Dermis microvascular lymphatic vessel endothelial cell (primary cell): Measurements from ENCODE around the gene RRP9. TPM values are rescaled to one million over a fixed set of nuclear protein-coding genes. Genes with fewer than 3 reads are reported as not detected.
"Not testable (repeated sequence)": the region's sequence is repeated elsewhere in the genome, so short reads cannot be mapped to it uniquely, and the experiment has no call there.

Source experiments
- DNase-seq, 2 donors: peaks; one replicate each; pipeline versions ENCODE4 v3.0.0 to v3.0.0-alpha.2; 2010; ENCODE audit warnings: low read depth in 2 of 2
- total RNA-seq: library from RNA; depleted of rRNA; stranded (reverse); fragments of >200 nt; gene quantifications from 2 replicates; pipeline ENCODE4 v1.2.1, GENCODE V29; 2014

RRP9 gene
- total RNA-seq, 1 donor from 2014 or later, result 16.9 TPM

- no peak for DNase-seq
Observed at GRCh38 chr3:51904034-51904823, 37.5 kb downstream of the RRP9 start.

- DNase-seq, result peak in 1 of 2 donors; percentile 15
Observed at GRCh38 chr3:51902361-51902760, 39.3 kb downstream of the RRP9 start.

GRCh38 chr3:51900043-51900442, 41.7 kb downstream of the RRP9 start:
- DNase-seq, result not testable (repeated sequence)

GRCh38 chr3:51897391-51897790, 44.3 kb downstream of the RRP9 start:
- no peak for DNase-seq

GRCh38 chr3:51896607-51897305, 44.9 kb downstream of the RRP9 start:
- DNase-seq, result no peak

- DNase-seq, result no peak
Observed at GRCh38 chr3:51894939-51895338, 46.8 kb downstream of the RRP9 start.

GRCh38 chr3:51894391-51894790, 47.3 kb downstream of the RRP9 start:
- no peak for DNase-seq

- DNase-seq, result no peak
Observed at GRCh38 chr3:51891242-51892039, 50.3 kb downstream of the RRP9 start.

GRCh38 chr3:51888463-51889105, 53.1 kb downstream of the RRP9 start:
- no peak for DNase-seq

- no peak for DNase-seq
Observed at GRCh38 chr3:51887620-51888019, 54.1 kb downstream of the RRP9 start.

GRCh38 chr3:51886447-51886846, 55.3 kb downstream of the RRP9 start:
- DNase-seq, result no peak

Other genes with a start within 250 kb of the RRP9 start
- gene GRM2, start 234.8 kb downstream of the RRP9 start, total RNA-seq, result under 0.01 TPM in 2 replicates
- gene IQCF6, start 162.7 kb downstream of the RRP9 start, total RNA-seq, result not detected in 2 replicates
- gene IQCF2, start 80.3 kb downstream of the RRP9 start, total RNA-seq, result not detected in 2 replicates
- not detected in 2 replicates for gene IQCF5, start 66.3 kb downstream of the RRP9 start, total RNA-seq
- not detected in 2 replicates for gene IQCF1, start 38.6 kb downstream of the RRP9 start, total RNA-seq
- 5.6 and 6.7 TPM in 2 replicates for gene PARP3, start 459 bp upstream of the RRP9 start, total RNA-seq
- gene GPR62, start 13.5 kb upstream of the RRP9 start, total RNA-seq, result under 0.01 TPM in 1 of 2 replicates, not detected in the other
- 16.7 and 18.1 TPM in 2 replicates for gene PCBP4, start 25.6 kb upstream of the RRP9 start, total RNA-seq
- gene ABHD14B, start 32.1 kb upstream of the RRP9 start, total RNA-seq, result 9.5 and 12.8 TPM in 2 replicates
- gene ABHD14A, start 33.2 kb upstream of the RRP9 start, total RNA-seq, result 4.2 and 5.3 TPM in 2 replicates
- gene ACY1, start 41.6 kb upstream of the RRP9 start, total RNA-seq, result 19.4 and 23.5 TPM in 2 replicates
- 811 and 952 TPM in 2 replicates for gene RPL29, start 54.0 kb upstream of the RRP9 start, total RNA-seq
- 6.9 and 8.7 TPM in 2 replicates for gene DUSP7, start 114.7 kb upstream of the RRP9 start, total RNA-seq
- 6.4 and 12.5 TPM in 2 replicates for gene POC1A, start 212.5 kb upstream of the RRP9 start, total RNA-seq